GM21367 (cell line): Measurements from ENCODE around the gene ISCU.
"Not testable (repeated sequence)": the region's sequence is repeated elsewhere in the genome, so short reads cannot be mapped to it uniquely, and the experiment has no call there.

Experiments used
- ATAC-seq: cut with Tn5 transposase; IDR thresholded peaks from one replicate; pipeline ENCODE4 v1.9.1; 2021; ENCODE audit not compliant: unreplicated experiment

ISCU gene

GRCh38 chr12:108542320-108542719, 20.1 kb upstream of the ISCU start:
- no peak for ATAC-seq

GRCh38 chr12:108543652-108544051, 18.7 kb upstream of the ISCU start:
- no peak for ATAC-seq

- no peak for ATAC-seq
These were observed 14.7 kb upstream of the ISCU start for GRCh38 chr12:108547686-108548085.

GRCh38 chr12:108548954-108549521, 13.4 kb upstream of the ISCU start:
- no peak for ATAC-seq

- ATAC-seq, result no peak
These were observed 10.9 kb upstream of the ISCU start for GRCh38 chr12:108551535-108551934.

- no peak for ATAC-seq
These were observed 8.6 kb upstream of the ISCU start for GRCh38 chr12:108553799-108554198.

GRCh38 chr12:108555383-108555782, 7.0 kb upstream of the ISCU start:
- ATAC-seq, result not testable (repeated sequence)

GRCh38 chr12:108559007-108559655, 3.3 kb upstream of the ISCU start:
- no peak for ATAC-seq

- ATAC-seq, result no peak
These were observed 2.6 kb upstream of the ISCU start for GRCh38 chr12:108559748-108560147.

GRCh38 chr12:108560321-108560721, 2.1 kb upstream of the ISCU start:
- no peak for ATAC-seq

- peak; percentile 35 for ATAC-seq
These were observed 1.4 kb upstream of the ISCU start, which contains the start of gene SART3 for GRCh38 chr12:108560752-108561719. SART3 (minus strand) TSS chr12:108561173; CDS start chr12:108561154, 19 bp downstream.

- no peak for ATAC-seq
These were observed 496 bp upstream of the ISCU start for GRCh38 chr12:108561852-108562347.

GRCh38 chr12:108563136-108563803, 874 bp downstream of the ISCU start:
- ATAC-seq, result no peak

GRCh38 chr12:108563804-108564151, 1.4 kb downstream of the ISCU start:
- no peak for ATAC-seq

GRCh38 chr12:108564724-108565123, 2.3 kb downstream of the ISCU start:
- no peak for ATAC-seq

GRCh38 chr12:108565146-108565545, 2.8 kb downstream of the ISCU start:
- no peak for ATAC-seq

- ATAC-seq, result no peak
These were observed 3.6 kb downstream of the ISCU start for GRCh38 chr12:108565976-108566375.

GRCh38 chr12:108566452-108566851, 4.1 kb downstream of the ISCU start:
- no peak for ATAC-seq

GRCh38 chr12:108567406-108568337, 5.3 kb downstream of the ISCU start:
- no peak for ATAC-seq
